ENCODE data around the gene NRG3.

NRG3 gene

DNA sequence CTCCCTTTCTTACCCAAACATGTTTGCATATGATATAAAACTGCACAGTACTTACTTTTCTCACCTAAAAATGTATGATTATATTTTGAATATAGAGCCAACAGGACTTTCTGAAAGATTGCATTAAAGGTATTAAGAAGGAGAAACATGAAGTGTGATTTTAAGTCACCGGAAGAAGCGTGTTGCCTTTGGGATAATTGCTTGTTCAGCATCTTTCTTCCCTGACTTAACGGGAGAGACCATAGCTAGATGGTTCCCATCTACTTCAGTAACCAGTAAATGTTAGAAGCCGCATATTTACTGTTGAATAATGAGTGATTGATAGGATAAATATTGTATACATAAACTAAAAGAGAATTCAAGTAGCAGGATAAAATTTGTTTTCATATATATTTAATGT lies 197.1 kb downstream of the NRG3 start:
- DNase-seq (ENCODE audit: low spot score in 2 of 2): no peak
- no peaks in the 10 kb centered on the region for H3K4me1 Mint-ChIP-seq
- H3K36me3 Mint-ChIP-seq: no peaks in the 10 kb centered on the region
- ATAC-seq: no peak
- H3K9me3 Mint-ChIP-seq: peaks cover 23% of the 10 kb centered on the region
- H3K4me3 Mint-ChIP-seq: no peak overlapping the region
- no peak overlapping the region for H3K27ac Mint-ChIP-seq

DNA sequence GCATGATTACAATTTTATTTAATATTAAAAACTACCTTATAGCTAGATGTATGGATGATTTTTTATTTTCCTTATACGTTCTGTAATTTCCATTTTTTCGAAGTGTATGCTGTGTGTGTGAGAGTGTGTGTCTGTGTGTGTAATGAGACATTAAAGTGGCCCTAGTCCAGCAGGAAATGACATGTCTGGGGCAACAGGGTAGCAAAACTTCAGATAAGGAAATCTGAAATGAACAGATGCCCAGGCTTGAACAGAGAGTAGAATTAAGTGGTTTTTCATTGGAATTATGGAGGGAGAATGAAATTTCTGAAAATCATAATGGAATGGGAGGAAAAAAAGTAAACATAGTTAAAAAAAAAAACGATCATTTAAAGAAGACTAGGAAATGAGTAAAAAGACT lies 200.6 kb downstream of the NRG3 start:
- Mint-ChIP-seq H3K27ac (no peak overlapping the region), H3K4me3 (no peak overlapping the region), H3K9me3 (peaks cover 20% of the 10 kb centered on the region), H3K36me3 (no peaks in the 10 kb centered on the region), H3K4me1 (no peaks in the 10 kb centered on the region)
- ATAC-seq: no peak
- no peak for DNase-seq (ENCODE audit: low spot score in 2 of 2)

DNA sequence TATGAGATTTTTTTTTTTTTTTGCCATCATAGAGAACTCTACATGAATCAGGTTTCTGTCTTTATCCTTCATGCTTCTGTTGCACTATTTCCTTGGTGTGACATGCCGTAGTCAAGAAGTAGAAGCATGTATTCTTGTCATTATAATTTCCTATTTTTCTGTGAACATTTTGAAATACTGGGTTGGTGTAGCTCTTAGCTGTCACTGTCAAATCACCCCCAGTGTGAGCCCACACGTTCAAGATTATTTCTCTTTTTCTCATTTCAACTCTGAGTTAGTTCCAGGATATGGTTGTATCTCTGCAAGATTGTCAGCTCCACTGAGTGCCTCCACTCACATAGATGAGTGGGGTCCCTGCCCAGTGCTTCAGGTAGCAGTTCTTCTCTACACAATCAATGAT lies 209.5 kb downstream of the NRG3 start:
- Mint-ChIP-seq H3K36me3 (no peaks in the 10 kb centered on the region), H3K27ac (no peak overlapping the region), H3K4me1 (no peaks in the 10 kb centered on the region), H3K9me3 (peaks cover 8% of the 10 kb centered on the region), H3K4me3 (no peak overlapping the region)
- ATAC-seq: no peak
- DNase-seq (ENCODE audit: low spot score in 2 of 2): no peak

DNA sequence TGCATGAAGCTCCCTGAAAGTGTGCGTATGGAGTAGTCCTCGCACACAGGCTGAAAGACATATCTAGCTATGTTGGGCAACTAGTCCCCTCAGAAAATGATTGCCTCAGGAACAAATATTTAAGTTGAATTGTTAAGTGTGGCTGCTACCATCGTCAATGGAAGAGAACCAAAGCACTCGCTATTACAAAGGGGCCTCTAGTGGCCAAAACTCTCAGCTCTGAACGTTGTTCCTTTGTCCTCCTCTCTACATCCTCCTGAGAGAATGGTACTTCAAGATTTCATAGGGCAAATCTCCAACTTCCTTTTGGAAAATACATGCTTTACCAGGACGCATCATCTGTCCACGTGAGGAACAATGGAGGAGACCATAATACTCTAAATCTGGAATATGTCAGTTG lies 209.9 kb downstream of the NRG3 start:
- Mint-ChIP-seq H3K36me3 (no peaks in the 10 kb centered on the region), H3K9me3 (peaks cover 8% of the 10 kb centered on the region), H3K4me3 (no peak overlapping the region), H3K4me1 (no peaks in the 10 kb centered on the region), H3K27ac (no peak overlapping the region)
- no peak for ATAC-seq
- no peak for DNase-seq (ENCODE audit: low spot score in 2 of 2)

DNA sequence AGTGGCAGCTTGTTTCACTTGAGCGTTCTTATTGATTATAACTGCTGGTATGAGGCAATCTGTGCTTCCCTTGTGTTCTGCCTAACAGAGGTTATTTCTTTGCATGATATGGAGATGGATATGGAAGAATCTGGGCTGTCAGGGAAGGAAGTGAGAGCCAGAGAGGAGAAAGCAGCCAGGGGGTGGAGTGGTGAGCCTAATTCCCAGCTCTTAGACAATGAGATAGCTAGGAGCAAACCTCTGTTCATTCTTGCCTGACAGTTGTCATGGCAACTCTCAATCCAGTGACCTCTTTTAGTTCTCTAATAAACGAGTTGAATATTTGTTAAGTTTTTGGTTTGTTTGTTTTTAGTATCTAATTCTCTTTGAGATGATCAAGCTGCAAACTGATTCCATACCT lies 214.3 kb downstream of the NRG3 start:
- H3K9me3 Mint-ChIP-seq: peaks cover 7% of the 10 kb centered on the region
- no peak overlapping the region for H3K27ac Mint-ChIP-seq
- no peaks in the 10 kb centered on the region for H3K36me3 Mint-ChIP-seq
- no peaks in the 10 kb centered on the region for H3K4me1 Mint-ChIP-seq
- no peak overlapping the region for H3K4me3 Mint-ChIP-seq
- ATAC-seq (no peak), DNase-seq (ENCODE audit: low spot score in 2 of 2) (no peak)

DNA sequence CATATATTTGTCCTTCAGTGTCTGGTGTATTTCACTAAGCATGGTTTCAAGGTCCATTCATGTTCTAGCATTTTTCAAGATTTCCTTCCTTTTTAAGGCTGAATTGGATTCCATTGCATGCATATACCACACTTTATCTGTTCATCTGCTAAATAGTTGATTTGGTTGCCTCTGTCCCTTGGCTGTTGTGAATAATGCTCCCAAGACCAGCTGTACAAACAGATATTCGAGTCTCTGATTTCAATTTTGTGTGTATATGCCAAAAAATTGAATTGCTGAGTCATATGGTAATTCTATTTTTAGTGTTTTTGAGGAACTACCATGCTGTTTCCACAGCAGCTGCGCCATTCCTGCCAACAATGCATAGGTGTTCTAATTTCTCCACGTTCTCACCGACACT lies 216.4 kb downstream of the NRG3 start:
- H3K4me3 Mint-ChIP-seq: no peak overlapping the region
- ATAC-seq (no peak), DNase-seq (ENCODE audit: low spot score in 2 of 2) (no peak)
- H3K27ac Mint-ChIP-seq: no peak overlapping the region
- H3K4me1 Mint-ChIP-seq: no peaks in the 10 kb centered on the region
- peaks cover 9% of the 10 kb centered on the region for H3K9me3 Mint-ChIP-seq
- no peaks in the 10 kb centered on the region for H3K36me3 Mint-ChIP-seq

DNA sequence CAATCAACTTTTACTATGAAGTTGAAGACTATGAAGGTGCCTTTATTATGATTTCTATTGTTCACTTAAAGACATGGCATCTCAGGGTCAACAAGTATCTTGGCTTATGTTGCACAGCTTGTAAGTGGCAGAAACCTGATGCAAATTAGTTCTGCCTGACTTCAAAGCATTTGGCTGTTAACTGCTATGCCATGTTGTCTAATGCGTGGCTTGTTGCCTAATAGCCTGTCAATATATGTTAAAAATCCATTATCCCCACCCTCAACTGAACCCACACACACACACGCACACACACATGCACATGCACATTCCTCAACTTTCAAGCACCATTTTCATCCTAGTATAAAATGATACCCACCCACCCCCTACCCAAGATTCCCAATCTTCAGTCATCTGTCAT lies 217.1 kb downstream of the NRG3 start:
- Mint-ChIP-seq H3K4me1 (no peaks in the 10 kb centered on the region), H3K9me3 (peaks cover 9% of the 10 kb centered on the region), H3K4me3 (no peak overlapping the region), H3K27ac (no peak overlapping the region), H3K36me3 (no peaks in the 10 kb centered on the region)
- no peak for DNase-seq (ENCODE audit: low spot score in 2 of 2)
- no peak for ATAC-seq

DNA sequence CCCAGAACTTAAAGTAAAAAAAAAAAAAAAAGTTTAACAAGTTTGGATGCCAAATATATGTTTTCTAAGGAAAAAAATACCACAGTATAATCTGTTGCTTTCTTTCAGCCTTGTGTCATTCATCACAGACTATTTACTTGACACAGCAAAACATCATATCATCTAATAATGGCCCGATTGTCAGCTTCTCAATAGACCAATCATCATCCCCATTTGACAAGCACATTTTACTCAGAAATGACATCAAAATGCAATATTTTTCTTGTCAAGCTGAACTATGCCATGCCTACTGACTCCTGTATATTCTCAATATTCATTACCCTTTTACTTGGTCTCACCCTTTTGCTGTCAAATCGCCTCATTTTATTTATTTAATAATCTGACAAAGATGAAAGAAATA lies 249.7 kb downstream of the NRG3 start:
- no peaks in the 10 kb centered on the region for H3K4me1 Mint-ChIP-seq
- peaks cover 14% of the 10 kb centered on the region for H3K9me3 Mint-ChIP-seq
- H3K27ac Mint-ChIP-seq: no peak overlapping the region
- no peak for DNase-seq (ENCODE audit: low spot score in 2 of 2)
- no peak overlapping the region for H3K4me3 Mint-ChIP-seq
- no peaks in the 10 kb centered on the region for H3K36me3 Mint-ChIP-seq
- ATAC-seq: no peak

DNA sequence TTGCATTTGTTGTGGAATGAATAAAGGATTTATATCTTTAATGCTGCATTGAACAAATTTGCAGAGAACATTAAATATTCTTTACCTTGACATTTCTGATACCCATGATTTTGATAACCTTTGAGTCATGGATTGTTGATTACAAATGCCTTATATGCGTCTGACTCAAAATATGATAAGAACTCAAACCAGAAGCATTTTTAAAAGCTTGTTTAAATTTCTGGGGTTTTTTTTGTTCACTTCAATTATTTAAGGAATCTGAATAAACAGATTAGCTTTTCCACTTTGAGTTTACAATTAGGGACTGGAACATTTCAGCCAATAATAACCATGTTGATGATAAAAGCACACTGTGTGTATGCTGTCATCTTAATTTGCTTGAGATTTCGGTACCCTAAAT lies 253.5 kb downstream of the NRG3 start:
- ATAC-seq (no peak), DNase-seq (ENCODE audit: low spot score in 2 of 2) (no peak)
- Mint-ChIP-seq H3K36me3 (no peaks in the 10 kb centered on the region), H3K4me1 (no peaks in the 10 kb centered on the region), H3K4me3 (no peak overlapping the region), H3K9me3 (peaks cover 17% of the 10 kb centered on the region), H3K27ac (no peak overlapping the region)

DNA sequence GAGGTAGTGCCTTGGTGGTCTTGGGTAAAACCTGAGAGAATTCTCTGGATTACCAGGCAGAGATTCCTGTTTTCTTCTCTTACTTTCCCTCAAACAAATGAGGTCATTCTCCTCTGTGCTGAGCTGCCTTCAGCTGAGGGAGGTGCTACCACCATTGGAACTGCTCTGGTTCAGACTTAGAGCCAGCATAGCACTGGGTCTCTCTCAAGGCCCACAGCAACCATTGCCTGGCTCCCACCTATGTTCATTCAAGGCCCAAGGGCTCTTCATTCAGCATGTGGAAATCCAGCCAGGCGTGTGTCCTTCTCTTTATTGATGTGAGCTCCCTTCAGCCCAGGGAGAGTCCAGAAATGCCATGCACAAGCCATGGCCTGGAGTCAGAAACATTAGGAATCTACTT lies 261.1 kb downstream of the NRG3 start:
- Mint-ChIP-seq H3K9me3 (peaks cover 8% of the 10 kb centered on the region), H3K4me1 (no peaks in the 10 kb centered on the region)
- ATAC-seq: no peak

DNA sequence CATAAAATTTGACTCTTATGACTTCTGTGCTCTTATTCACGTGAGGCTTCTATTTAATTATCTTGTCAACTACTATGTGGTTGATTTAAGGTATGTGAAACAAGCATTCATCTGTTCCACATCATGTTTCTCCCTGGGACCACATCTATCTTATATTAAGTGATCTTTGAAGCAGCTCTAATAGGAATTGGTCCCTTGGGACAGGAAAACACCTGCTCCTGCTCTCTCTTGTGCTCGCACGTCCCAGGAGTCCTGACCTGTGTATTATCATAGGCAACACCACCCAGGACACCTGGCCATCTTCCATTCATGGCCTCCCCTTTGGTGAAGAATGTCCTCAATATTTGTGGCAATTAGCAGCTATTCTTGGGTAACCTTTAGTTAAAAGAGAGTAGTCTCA lies 269.2 kb downstream of the NRG3 start:
- no peaks in the 10 kb centered on the region for H3K4me1 Mint-ChIP-seq
- peaks cover 9% of the 10 kb centered on the region for H3K9me3 Mint-ChIP-seq
- H3K36me3 Mint-ChIP-seq: no peaks in the 10 kb centered on the region
- DNase-seq (ENCODE audit: low spot score in 2 of 2): no peak
- H3K4me3 Mint-ChIP-seq: no peak overlapping the region
- no peak for ATAC-seq
- no peak overlapping the region for H3K27ac Mint-ChIP-seq

More for the DNA sequence above, 261.1 kb downstream of the NRG3 start:
- Mint-ChIP-seq H3K36me3 (no peaks in the 10 kb centered on the region), H3K4me3 (no peak overlapping the region), H3K27ac (no peak overlapping the region)
- DNase-seq (ENCODE audit: low spot score in 2 of 2): no peak

DNA sequence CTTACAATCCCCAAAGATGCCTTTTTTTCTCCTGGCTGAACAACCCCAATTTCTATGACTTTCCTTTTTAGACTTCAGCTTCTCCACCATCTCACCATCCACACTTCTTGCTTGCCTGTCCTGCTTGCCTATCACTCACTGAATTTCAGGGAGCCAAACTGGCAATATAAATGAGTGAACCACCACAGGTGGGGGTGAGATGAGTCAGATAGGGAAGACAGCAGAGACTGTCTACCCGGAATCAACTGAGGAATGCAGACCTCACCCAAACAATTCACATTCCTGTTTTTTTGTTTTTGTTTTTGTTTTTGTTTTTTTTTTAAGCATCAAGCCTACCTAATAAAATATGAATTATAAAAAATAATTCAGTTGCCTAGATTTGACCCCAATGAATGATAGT lies 273.8 kb downstream of the NRG3 start:
- H3K27ac Mint-ChIP-seq: no peak overlapping the region
- H3K4me1 Mint-ChIP-seq: no peaks in the 10 kb centered on the region

DNA sequence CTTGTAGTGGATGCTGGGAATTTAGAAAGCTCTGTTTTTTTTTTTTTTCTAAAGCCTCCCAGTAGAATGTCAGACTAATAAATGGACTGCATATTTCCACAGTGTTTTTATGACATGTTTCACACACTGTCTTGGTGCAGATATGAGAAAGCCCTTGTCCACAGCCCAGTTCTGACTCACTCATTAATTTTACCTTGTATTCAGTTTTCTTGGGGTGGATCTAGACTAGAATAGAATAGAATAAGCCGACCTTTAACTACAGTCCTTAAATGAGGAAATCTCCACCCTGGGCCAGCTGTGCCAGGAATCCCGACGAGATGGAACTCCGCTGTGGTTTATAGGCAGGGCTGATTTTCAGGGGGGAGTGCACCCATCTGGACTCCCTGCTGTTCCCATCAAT lies 274.7 kb downstream of the NRG3 start:
- Mint-ChIP-seq H3K27ac (no peak overlapping the region), H3K4me1 (no peaks in the 10 kb centered on the region), H3K9me3 (peaks cover 7% of the 10 kb centered on the region), H3K4me3 (no peak overlapping the region), H3K36me3 (no peaks in the 10 kb centered on the region)
- ATAC-seq (no peak), DNase-seq (ENCODE audit: low spot score in 2 of 2) (no peak)

More for the DNA sequence above, 273.8 kb downstream of the NRG3 start:
- ATAC-seq (no peak), DNase-seq (ENCODE audit: low spot score in 2 of 2) (no peak)
- H3K36me3 Mint-ChIP-seq: no peaks in the 10 kb centered on the region
- peaks cover 9% of the 10 kb centered on the region for H3K9me3 Mint-ChIP-seq
- no peak overlapping the region for H3K4me3 Mint-ChIP-seq

DNA sequence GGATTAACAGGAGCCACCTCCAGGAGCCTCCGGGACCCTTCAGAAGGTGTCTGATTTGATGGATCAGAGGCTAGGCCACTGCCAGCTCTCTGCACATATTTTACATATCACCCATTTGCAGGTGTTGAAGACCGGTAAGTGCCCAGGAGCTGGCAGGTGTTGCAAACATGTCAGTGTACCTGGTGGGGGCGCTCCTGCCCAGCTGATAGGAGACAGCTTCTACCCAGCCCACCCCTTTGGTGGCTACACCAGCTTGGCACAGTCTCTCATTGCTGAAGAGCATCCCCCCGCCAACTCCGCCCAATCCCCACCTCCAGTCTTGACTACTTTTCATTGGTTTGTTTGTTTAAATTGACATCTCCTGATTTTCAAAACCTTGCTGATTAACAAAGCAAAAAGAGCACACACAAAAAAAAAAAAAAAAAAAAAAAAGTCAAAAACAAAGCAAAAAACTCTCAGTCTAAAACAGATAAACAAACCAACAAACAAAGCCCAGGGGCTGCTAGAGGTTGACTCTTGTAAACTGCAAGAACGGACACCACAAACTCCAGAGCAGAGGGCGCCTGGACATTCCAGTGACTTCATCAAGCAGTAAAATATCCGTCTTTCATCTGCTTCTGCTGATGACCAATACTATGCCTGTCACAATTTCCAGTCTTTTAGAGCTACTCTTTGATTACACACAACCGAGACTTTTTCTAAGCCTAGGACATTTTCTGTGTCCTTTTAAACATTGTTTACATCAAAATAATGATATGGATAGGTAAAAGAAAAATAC lies 275.3 kb downstream of the NRG3 start:
- ATAC-seq: no peak
- no peaks in the 10 kb centered on the region for H3K36me3 Mint-ChIP-seq
- H3K27ac Mint-ChIP-seq: no peak overlapping the region
- peaks cover 7% of the 10 kb centered on the region for H3K9me3 Mint-ChIP-seq
- no peak for DNase-seq (ENCODE audit: low spot score in 2 of 2)
- H3K4me1 Mint-ChIP-seq: no peaks in the 10 kb centered on the region
- no peak overlapping the region for H3K4me3 Mint-ChIP-seq

DNA sequence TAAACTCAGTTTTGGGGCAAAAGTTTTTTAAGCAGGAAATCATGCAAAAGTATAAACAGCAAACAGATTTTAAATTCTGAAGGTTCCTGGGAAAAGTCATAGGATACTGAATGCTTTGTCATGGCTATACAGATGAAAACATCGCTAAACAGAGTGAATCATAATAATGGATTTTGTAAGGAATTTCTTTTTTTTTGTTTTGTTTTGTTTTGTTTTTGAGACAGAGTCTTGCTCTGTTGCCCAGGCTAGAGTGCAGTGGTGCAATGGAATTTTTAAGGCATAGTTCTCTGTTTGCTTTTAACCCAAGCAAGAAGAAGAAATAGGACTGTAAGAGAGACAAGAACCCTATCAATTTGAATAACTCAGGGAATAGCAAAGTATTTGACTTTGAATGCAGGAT lies 285.3 kb downstream of the NRG3 start:
- Mint-ChIP-seq H3K4me1 (no peaks in the 10 kb centered on the region), H3K4me3 (no peak overlapping the region), H3K27ac (no peak overlapping the region), H3K9me3 (peaks cover 17% of the 10 kb centered on the region), H3K36me3 (no peaks in the 10 kb centered on the region)
- DNase-seq (ENCODE audit: low spot score in 2 of 2) (no peak), ATAC-seq (no peak)

DNA sequence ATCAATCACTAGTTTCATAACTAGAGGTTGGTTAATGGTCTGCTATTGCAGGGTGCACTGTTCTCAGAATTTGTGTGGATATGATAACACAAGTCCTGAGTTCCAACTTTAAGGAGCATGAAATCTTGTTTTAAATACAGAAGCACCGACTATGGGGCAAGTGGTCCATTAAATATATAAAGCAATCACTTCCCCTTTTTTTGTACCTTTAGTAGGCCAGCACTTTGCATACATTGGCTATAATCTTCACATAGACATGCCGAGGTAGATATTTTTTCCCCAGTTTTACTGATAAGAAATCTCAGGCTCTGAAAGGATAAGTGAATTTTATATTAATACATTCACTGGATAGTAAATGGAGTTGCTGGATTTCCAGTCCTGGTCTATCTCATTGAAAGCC lies 286.3 kb downstream of the NRG3 start:
- Mint-ChIP-seq H3K4me1 (no peaks in the 10 kb centered on the region), H3K36me3 (no peaks in the 10 kb centered on the region), H3K4me3 (no peak overlapping the region), H3K27ac (no peak overlapping the region), H3K9me3 (peaks cover 17% of the 10 kb centered on the region)
- DNase-seq (ENCODE audit: low spot score in 2 of 2) (no peak), ATAC-seq (no peak)
